Activated gamma-delta T cell treated with anti-CD3 and anti-CD28 coated beads, Interleukin-2, amount 50 U/mL, for 16 hours (primary cell): ENCODE measurements around the gene CADPS2.

ENCODE experiments used
- DNase-seq: peaks from one replicate; pipeline ENCODE4 v3.0.0-alpha.2; 2020; ENCODE audit warnings: low read depth

CADPS2 gene

GRCh38 chr7:122364761-122365280, 521.4 kb downstream of the CADPS2 start:
- no peak for DNase-seq

GRCh38 chr7:122363144-122363543, 523.1 kb downstream of the CADPS2 start:
- no peak for DNase-seq

GRCh38 chr7:122362473-122362872, 523.8 kb downstream of the CADPS2 start:
- no peak for DNase-seq

GRCh38 chr7:122354656-122355055, 531.6 kb downstream of the CADPS2 start:
- DNase-seq = no peak

GRCh38 chr7:122352454-122352853, 533.8 kb downstream of the CADPS2 start:
- no peak for DNase-seq

GRCh38 chr7:122350701-122351100, 535.6 kb downstream of the CADPS2 start:
- no peak for DNase-seq

- no peak for DNase-seq
Measured at GRCh38 chr7:122344303-122344620, 542.0 kb downstream of the CADPS2 start.

- no peak for DNase-seq
Measured at GRCh38 chr7:122343601-122344302, 542.5 kb downstream of the CADPS2 start.

GRCh38 chr7:122340427-122340826, 545.8 kb downstream of the CADPS2 start:
- no peak for DNase-seq

- DNase-seq = no peak
Measured at GRCh38 chr7:122339145-122339904, 546.9 kb downstream of the CADPS2 start.

- no peak for DNase-seq
Measured at GRCh38 chr7:122337011-122337410, 549.2 kb downstream of the CADPS2 start.

GRCh38 chr7:122329145-122329802, 557.0 kb downstream of the CADPS2 start:
- DNase-seq = no peak

- DNase-seq = no peak
Measured at GRCh38 chr7:122327969-122328368, 558.3 kb downstream of the CADPS2 start.

- no peak for DNase-seq
Measured at GRCh38 chr7:122316467-122317388, 569.5 kb downstream of the CADPS2 start.

GRCh38 chr7:122315507-122316466, 570.5 kb downstream of the CADPS2 start:
- DNase-seq = no peak

GRCh38 chr7:122314284-122314683, 572.0 kb downstream of the CADPS2 start:
- DNase-seq = no peak

GRCh38 chr7:122312789-122313188, 573.5 kb downstream of the CADPS2 start:
- DNase-seq = no peak

- DNase-seq = no peak
Measured at GRCh38 chr7:122311734-122312450, 574.4 kb downstream of the CADPS2 start.

GRCh38 chr7:122311050-122311700, 575.1 kb downstream of the CADPS2 start:
- no peak for DNase-seq
